ENCODE data around the gene SLC27A1.
A peak's percentile ranks its signal among the peaks of the same experiment; 100 is the strongest.

The SLC27A1 gene

GRCh38 chr19:17458970-17459369 is 11.4 kb upstream of the SLC27A1 start (continued):
- TF ChIP-seq INSM2 (tag by site-specific recombination; IDR thresholded peaks at IDR 0.05) (0 out of 2 replicates have a peak, but pooled peaks have one; percentile 24), ZNF639 (tag by site-specific recombination; IDR thresholded peaks at IDR 0.05) (0 out of 2 replicates have a peak, but pooled peaks have one; percentile 20), SP7 (tag by site-specific recombination; IDR thresholded peaks at IDR 0.05) (peak; percentile 78), ZNF280D (tag by site-specific recombination; IDR thresholded peaks at IDR 0.05) (no peak), ZNF394 (tag by site-specific recombination; IDR thresholded peaks at IDR 0.05; ENCODE audit: borderline replicate concordance) (peak; percentile 53), FEZF1 (tag by site-specific recombination; IDR thresholded peaks at IDR 0.05) (no peak), ZNF146 (tag by site-specific recombination; IDR thresholded peaks at IDR 0.05) (no peak), EGR2 (tag by site-specific recombination; IDR thresholded peaks at IDR 0.05; ENCODE audit: low read depth) (peak; percentile 34; the same call in 1 of the 2 replicates), ZNF16 (tag by site-specific recombination; IDR thresholded peaks at IDR 0.05; ENCODE audit: low read depth) (peak; percentile 95), ZNF18 (tag by site-specific recombination; IDR thresholded peaks at IDR 0.05) (no peak), MEIS1 (CRISPR knock-in tag; IDR thresholded peaks at IDR 0.05; ENCODE audit: borderline replicate concordance) (0 out of 2 replicates have a peak, but pooled peaks have one; percentile 22), ZBTB17 (tag by site-specific recombination; IDR thresholded peaks at IDR 0.05) (peak; percentile 50; the same call in 1 of the 2 replicates), ZNF629 (tag by site-specific recombination; IDR thresholded peaks at IDR 0.05) (peak; percentile 23; the same call in 1 of the 2 replicates), ZNF148 (tag by site-specific recombination; IDR thresholded peaks at IDR 0.05; ENCODE audit: borderline replicate concordance) (no peak), WT1 (tag by site-specific recombination; IDR thresholded peaks at IDR 0.05) (peak; percentile 96)
